GM12878 (cell line): Measurements from ENCODE around the gene C22orf42. TPM values are rescaled to one million over a fixed set of nuclear protein-coding genes. Genes with fewer than 3 reads are reported as not detected.

ENCODE experiments used
- ATAC-seq: fragments of 200-7000 bp; cut with Tn5 transposase; 3 replicates; pipeline ENCODE4 v1.9.1; 2020; ENCODE audit warnings: mild to moderate bottlenecking, moderate library complexity
- BruUV-seq: library from RNA; stranded (reverse); fragments of 400-500 nt; replicated peaks from 2 replicates; lab custom pipeline; 2021; lab: Mats Ljungman, UMichigan
- CTCF ChIA-PET: fragments of 300-600 bp; sonication (Branson Sonifier 250); formaldehyde crosslinking; extraction: SDS; loops from one replicate; lab custom pipeline; 2021; ENCODE audit warnings: inconsistent platforms; lab: Yijun Ruan, JAX
- POLR2A ChIA-PET: fragments of 350-600 bp; formaldehyde crosslinking; extraction: SDS; loops from one replicate; lab custom pipeline; 2021; ENCODE audit warnings: inconsistent platforms; lab: Charles Lee
- RAD21 ChIA-PET: fragments of 300-600 bp; sonication (Branson Sonifier 250); formaldehyde crosslinking; loops from one replicate; lab custom pipeline; 2023; ENCODE audit warnings: antibody characterized with exemption; ENCODE audit not compliant: unreplicated experiment; lab: Charles Lee
- SMC1A ChIA-PET: fragments of 300-600 bp; sonication (Branson Sonifier 250); formaldehyde crosslinking; loops from one replicate; lab custom pipeline; 2023; ENCODE audit not compliant: unreplicated experiment, uncharacterized antibody; lab: Charles Lee
- DNase-seq: peaks from one replicate; pipeline ENCODE4 v3.0.0-alpha.2; 2011; ENCODE audit warnings: low read depth, low spot score
- FAIRE-seq: peaks from 3 replicates; lab custom pipeline; 2011; peaks lifted over from hg19 to GRCh38; lab: Jason Lieb, UNC
- H2AFZ ChIP-seq: 2 replicates; pipeline ENCODE4 v1.6.0; 2011; ENCODE audit warnings: low read depth, low read length, control low read depth; ENCODE audit not compliant: control insufficient read depth
- H3K27ac ChIP-seq: 2 replicates; pipeline ENCODE4 v1.5.1; 2011; ENCODE audit warnings: control low read depth; ENCODE audit not compliant: control insufficient read depth, insufficient read depth
- H3K27me3 ChIP-seq, 2 experiments: replicated peaks in 1 of 2; 2 replicates each; pipeline versions ENCODE4 v1.6.0 to v1.6.1; 2011; ENCODE audit warnings: low read length in 1 of 2; ENCODE audit not compliant: control insufficient read depth in 2 of 2, insufficient read depth in 2 of 2
- H3K36me3 ChIP-seq, 2 experiments: 2 replicates each; pipeline ENCODE4 v1.5.1; 2011; ENCODE audit warnings: low read length in 1 of 2; ENCODE audit not compliant: control insufficient read depth in 2 of 2, insufficient read depth in 2 of 2
- H3K4me1 ChIP-seq: 2 replicates; pipeline ENCODE4 v1.6.1; 2011; ENCODE audit warnings: mild to moderate bottlenecking, low read length, moderate library complexity, mixed read lengths; ENCODE audit not compliant: control insufficient read depth, insufficient read depth
- H3K4me2 ChIP-seq: 2 replicates; pipeline ENCODE4 v1.6.0; 2011; ENCODE audit warnings: control low read depth; ENCODE audit not compliant: control insufficient read depth, insufficient read depth
- H3K4me3 ChIP-seq: fragments of 200-600 bp; sonication (generic); 2 replicates; pipeline ENCODE4 v1.5.1; 2016
- H3K79me2 ChIP-seq: 2 replicates; pipeline ENCODE4 v1.6.0; 2011; ENCODE audit warnings: low read length; ENCODE audit not compliant: control insufficient read depth, insufficient read depth
- H3K9ac ChIP-seq: 2 replicates; pipeline ENCODE4 v1.8.0; 2011; ENCODE audit warnings: low read length, control low read depth, mixed read lengths; ENCODE audit not compliant: control insufficient read depth, insufficient read depth
- H3K9me3 ChIP-seq: replicated peaks from 3 replicates; pipeline ENCODE4 v1.5.1; 2011; ENCODE audit warnings: mild to moderate bottlenecking, low read length; ENCODE audit not compliant: control insufficient read depth, insufficient read depth
- H4K20me1 ChIP-seq: 2 replicates; pipeline ENCODE4 v1.6.0; 2011; ENCODE audit not compliant: control insufficient read depth, insufficient read depth
- ESRRA ChIP-seq: IDR thresholded peaks from 2 replicates; pipeline ENCODE4 v1.6.1; 2012; ENCODE audit warnings: mild to moderate bottlenecking, low read length, improper control_type of control experiment
- FOS ChIP-seq: IDR thresholded peaks from 3 replicates; pipeline ENCODE4 v1.6.1; 2011; ENCODE audit warnings: borderline replicate concordance; ENCODE audit not compliant: insufficient read length; ENCODE audit errors: extremely low read depth
- RAD21 ChIP-seq: IDR thresholded peaks from 2 replicates; pipeline ENCODE4 v1.6.1; 2011; ENCODE audit warnings: mild to moderate bottlenecking, low read depth, low read length, moderate library complexity; ENCODE audit not compliant: insufficient read depth
- SMC3 ChIP-seq: IDR thresholded peaks from 2 replicates; pipeline ENCODE4 v1.6.1; 2011; ENCODE audit warnings: low read length, improper control_type of control experiment, borderline replicate concordance
- SP1 ChIP-seq: IDR thresholded peaks from one replicate; pipeline ENCODE4 v1.6.1; 2011; ENCODE audit warnings: low read depth, low read length
- TAF1 ChIP-seq: IDR thresholded peaks from 2 replicates; pipeline ENCODE4 v1.6.1; 2011; ENCODE audit warnings: mild to moderate bottlenecking, low read depth, low read length, borderline replicate concordance
- ZBED1 ChIP-seq: IDR thresholded peaks from 2 replicates; pipeline ENCODE4 v1.6.1; 2016; ENCODE audit warnings: borderline replicate concordance
- ZNF384 ChIP-seq: IDR thresholded peaks from 2 replicates; pipeline ENCODE4 v1.6.1; 2012; ENCODE audit warnings: low read depth, mild to moderate bottlenecking, low read length, improper control_type of control experiment, borderline replicate concordance
- WGBS: methylation state at CpG from one replicate; pipeline ENCODE4 v1.1.6; 2016; ENCODE audit warnings: low lambda C conversion rate; ENCODE audit not compliant: insufficient replicate concordance, insufficient coverage; ENCODE audit errors: missing lambda C conversion rate; 5-methylcytosine and 5-hydroxymethylcytosine counted together
- in situ Hi-C: fragments of 300-500 bp; cut with MboI; formaldehyde crosslinking; loops from 9 replicates; pipeline ENCODE4 v1.14.3; 2018; ENCODE audit warnings: mixed read lengths
- intact Hi-C: fragments of 100-400 bp; cut with micrococcal nuclease; formaldehyde crosslinking; loops from one replicate; pipeline ENCODE4 v1.14.2; 2022; ENCODE audit not compliant: unreplicated experiment
- polyA plus RNA-seq, 11 experiments: library from polyadenylated mRNA; depleted of rRNA in 4 of 11; unstranded in 6 of 11; stranded (reverse) in 5 of 11; fragments of >200 nt; fragmentation: Nextera tagmentation in 4 of 11; fragmentation: Illumina TruSeq in 1 of 11; extraction: Ambion mirVana in 4 of 11; extraction: Trizol in 1 of 11; gene quantifications; 1 replicate in 1 of 11; 2 replicates in 10 of 11; pipeline versions ENCODE4 v1.2.1 to v1.2.3, GENCODE V29; 2011 to 2016; ENCODE audit warnings: inconsistent platforms in 2 of 11, missing spikeins in 2 of 11, low read depth in 1 of 11
- total RNA-seq, 4 experiments: library from RNA; depleted of rRNA in 3 of 4; stranded (reverse); fragments of >200 nt in 3 of 4; fragmentation: Illumina TruSeq in 1 of 4; extraction: Trizol in 1 of 4; gene quantifications; 2 replicates each; pipeline versions ENCODE4 v1.2.1 to v1.2.3, GENCODE V29; 2013 to 2021
- TF ChIP-seq, protein P1 (sequence below), 3 experiments: IDR thresholded peaks in 2 of 3; conservative IDR thresholded peaks in 1 of 3; 2 replicates each; pipeline ENCODE4 v1.5.1; 2011; ENCODE audit warnings: low read depth in 3 of 3, low read length in 3 of 3, mild to moderate bottlenecking in 3 of 3, control low read depth in 2 of 3, moderate library complexity in 2 of 3, inconsistent platforms in 1 of 3, mixed read lengths in 1 of 3; ENCODE audit not compliant: control insufficient read depth in 2 of 3, insufficient read depth in 1 of 3; ENCODE audit errors: extremely low read depth in 1 of 3

Gene C22orf42
- total and polyA plus RNA-seq, 10 of the 15 experiments (the other 5 are each of a cell fraction or from before 2014, with no cell fraction given): not detected

- intact Hi-C loops: loop anchor here (5.0 to 10.0 kb wide), 2 partner anchors 98 to 270 kb away; partner anchors contain the start of gene FBXO7
- in situ Hi-C loops: no loop called here
- ChIA-PET POLR2A (no interaction called here), CTCF (interaction anchor here (0.8 to 1.3 kb wide), 2 partner anchors 175 to 225 kb away, joined by 4 to 5 read pairs; no protein-coding TSS in a partner anchor), RAD21 (interaction anchor here (0.6 to 1.2 kb wide), 2 partner anchors 166 to 239 kb away, joined by 3 read pairs; no protein-coding TSS in a partner anchor), SMC1A (no interaction called here)
- ATAC-seq (peak; percentile 79), FAIRE-seq (no peak), DNase-seq (no peak)
- no peaks in the 10 kb centered on the region for H3K4me1 ChIP-seq
- no peaks in the 10 kb centered on the region for H4K20me1 ChIP-seq
- H3K36me3 ChIP-seq: no peaks in the 10 kb centered on the region
- TF ChIP-seq ZNF384: no peak
- no peak for TF ChIP-seq ZBED1
- TF ChIP-seq FOS: no peak
- TF ChIP-seq RAD21: 0 out of 2 replicates have a peak, but pooled peaks have one; percentile 12
- TF ChIP-seq SP1: no peak
- TF ChIP-seq SMC3: peak; percentile 39; the same call in 1 of the 2 replicates
- TF ChIP-seq TAF1: no peak
- TF ChIP-seq, protein P1, sequence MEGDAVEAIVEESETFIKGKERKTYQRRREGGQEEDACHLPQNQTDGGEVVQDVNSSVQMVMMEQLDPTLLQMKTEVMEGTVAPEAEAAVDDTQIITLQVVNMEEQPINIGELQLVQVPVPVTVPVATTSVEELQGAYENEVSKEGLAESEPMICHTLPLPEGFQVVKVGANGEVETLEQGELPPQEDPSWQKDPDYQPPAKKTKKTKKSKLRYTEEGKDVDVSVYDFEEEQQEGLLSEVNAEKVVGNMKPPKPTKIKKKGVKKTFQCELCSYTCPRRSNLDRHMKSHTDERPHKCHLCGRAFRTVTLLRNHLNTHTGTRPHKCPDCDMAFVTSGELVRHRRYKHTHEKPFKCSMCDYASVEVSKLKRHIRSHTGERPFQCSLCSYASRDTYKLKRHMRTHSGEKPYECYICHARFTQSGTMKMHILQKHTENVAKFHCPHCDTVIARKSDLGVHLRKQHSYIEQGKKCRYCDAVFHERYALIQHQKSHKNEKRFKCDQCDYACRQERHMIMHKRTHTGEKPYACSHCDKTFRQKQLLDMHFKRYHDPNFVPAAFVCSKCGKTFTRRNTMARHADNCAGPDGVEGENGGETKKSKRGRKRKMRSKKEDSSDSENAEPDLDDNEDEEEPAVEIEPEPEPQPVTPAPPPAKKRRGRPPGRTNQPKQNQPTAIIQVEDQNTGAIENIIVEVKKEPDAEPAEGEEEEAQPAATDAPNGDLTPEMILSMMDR (IDR thresholded peaks at IDR 0.05 in 2 of 3, conservative IDR thresholded peaks at IDR 0.05 in 1 of 3; ENCODE audit: control insufficient read depth in 2 of 3, extremely low read depth in 1 of 3, insufficient read depth in 1 of 3, low read depth in 3 of 3, low read length in 3 of 3): peak; percentile 43 to 54 (median 49)
- no peak for TF ChIP-seq ESRRA
- no peak overlapping the region for H3K9ac ChIP-seq
- H3K27me3 ChIP-seq: peaks cover 0 to 4% of the 10 kb centered on the region in 2 experiments; a peak in 2 of 4 replicates
- no TSS peak for BruUV-seq
- no peak overlapping the region for H3K4me2 ChIP-seq
- H2AFZ ChIP-seq: no peak overlapping the region
- WGBS: 7% methylated on average over 29 of the region's 29 CpGs
- no peak overlapping the region for H3K4me3 ChIP-seq
- H3K9me3 ChIP-seq: no peaks in the 10 kb centered on the region
- H3K27ac ChIP-seq: no peak overlapping the region
- no peaks in the 10 kb centered on the region for H3K79me2 ChIP-seq
Measured at GRCh38 chr22:32202539-32203180, 43.6 kb upstream of the C22orf42 start.
